ENCODE results near the gene NRIP1. TPM values are rescaled to one million over a fixed set of nuclear protein-coding genes. Genes with fewer than 3 reads are reported as not detected.

The NRIP1 gene
- total RNA-seq, 1 experiment from 2014 or later, result 10.4 TPM

GRCh38 chr21:15104470-15104869 lies 39.7 kb upstream of the NRIP1 start:
- no peak for DNase-seq
- H3K36me3 Mint-ChIP-seq (ENCODE audit: insufficient read depth in 1 of 3, low read depth in 3 of 3), result no peaks in the 10 kb centered on the region
- no peak overlapping the region for H2BK12ac ChIP-seq (ENCODE audit: insufficient read length, low read depth, low read length)
- no peak overlapping the region for H3K4me2 ChIP-seq (ENCODE audit: insufficient read depth, insufficient read length, low read length)
- no peak overlapping the region for H2BK5ac ChIP-seq (ENCODE audit: insufficient read length, low read length)
- H3K9me3 ChIP-seq (ENCODE audit: control insufficient read depth, low read depth, low read length), result no peaks in the 10 kb centered on the region
- H4K5ac ChIP-seq (ENCODE audit: insufficient read length, low read depth, low read length), result no peak overlapping the region
- H2BK15ac ChIP-seq (ENCODE audit: low read depth, low read length), result no peak overlapping the region
- H2BK20ac ChIP-seq (ENCODE audit: low read depth, low read length, poor library complexity, severe bottlenecking), result no peak overlapping the region
- no peak overlapping the region for H2AFZ ChIP-seq (ENCODE audit: low read length)
- no CpG with 5 or more reads among the region's 3 CpGs for WGBS (ENCODE audit: extremely low coverage, insufficient read length, low lambda C conversion rate)
- no peak overlapping the region for H2AK5ac ChIP-seq (ENCODE audit: insufficient read length, low read length)
- H3K4me1 Mint-ChIP-seq, result no peaks in the 10 kb centered on the region
- H3K79me1 ChIP-seq (ENCODE audit: insufficient read depth, low read depth, low read length, poor library complexity, severe bottlenecking), result no peaks in the 10 kb centered on the region
- no peak overlapping the region for H3K4ac ChIP-seq (ENCODE audit: low read depth, low read length)
- H4K91ac ChIP-seq (ENCODE audit: insufficient read length, low read depth, low read length), result no peak overlapping the region
- no peak overlapping the region for H2BK120ac ChIP-seq (ENCODE audit: low read depth, low read length, poor library complexity, severe bottlenecking)
- no peaks in the 10 kb centered on the region for H3K23me2 ChIP-seq (ENCODE audit: insufficient read length, low read depth, low read length, poor library complexity, severe bottlenecking)
- H3K27me3 ChIP-seq (ENCODE audit: insufficient read depth, low read length), result no peaks in the 10 kb centered on the region
- no peak overlapping the region for H3K9ac ChIP-seq (ENCODE audit: extremely low read depth, insufficient read length, low read length)
- no peak overlapping the region for H3T11ph ChIP-seq (ENCODE audit: low read length)
- H3K4me1 ChIP-seq (ENCODE audit: insufficient read depth, low read length), result no peaks in the 10 kb centered on the region
- H3K9me3 Mint-ChIP-seq, result no peaks in the 10 kb centered on the region
- no peak overlapping the region for H3K18ac ChIP-seq (ENCODE audit: insufficient read length, low read depth, low read length)
- no peaks in the 10 kb centered on the region for H4K20me1 ChIP-seq (ENCODE audit: control insufficient read depth, insufficient read depth, insufficient read length)
- H3K14ac ChIP-seq (ENCODE audit: insufficient read depth, low read length), result no peak overlapping the region
- no peak overlapping the region for H4K8ac ChIP-seq (replicated peaks; ENCODE audit: insufficient read length, low read depth, low read length)
- no peak overlapping the region for H3K56ac ChIP-seq (ENCODE audit: insufficient read length, low read depth, low read length)
- H3K27me3 Mint-ChIP-seq (ENCODE audit: low read depth), result no peaks in the 10 kb centered on the region
- no peak overlapping the region for H3K23ac ChIP-seq (ENCODE audit: insufficient read length, low read depth, low read length)
- H3K27ac ChIP-seq (ENCODE audit: insufficient read length, low read depth, low read length), result no peak overlapping the region
- H3K27ac Mint-ChIP-seq, result no peak overlapping the region
- TF ChIP-seq CTCF (conservative IDR thresholded peaks at IDR 0.05), result no peak
- H3K4me3 Mint-ChIP-seq, result no peak overlapping the region
- H3K79me2 ChIP-seq (ENCODE audit: insufficient read depth, low read length), result no peaks in the 10 kb centered on the region
